RWPE1 (cell line): ENCODE measurements around the gene MSL2.
A peak's percentile ranks its signal among the peaks of the same experiment; 100 is the strongest.

ENCODE experiments used
- CTCF ChIA-PET: fragments of 350-600 bp; sonication (Branson Sonifier 250); formaldehyde crosslinking; extraction: SDS; loops from one replicate; lab custom pipeline; 2021; lab: Yijun Ruan, JAX
- POLR2A ChIA-PET: fragments of 400-600 bp; formaldehyde crosslinking; extraction: SDS; loops from one replicate; lab custom pipeline; 2020; ENCODE audit warnings: antibody characterized with exemption; ENCODE audit not compliant: low non-redundant PET; lab: Yijun Ruan, JAX
- DNase-seq: peaks from one replicate; pipeline ENCODE4 v3.0.0; 2012; ENCODE audit warnings: low spot score
- H3K27ac ChIP-seq: fragments of 450-650 bp; 2 replicates; pipeline ENCODE4 v1.5.1; 2017
- CTCF ChIP-seq: fragments of 450-650 bp; conservative IDR thresholded peaks from 2 replicates; pipeline ENCODE4 v1.5.1; 2017; ENCODE audit warnings: low read depth, mild to moderate bottlenecking

Gene MSL2, protein sequence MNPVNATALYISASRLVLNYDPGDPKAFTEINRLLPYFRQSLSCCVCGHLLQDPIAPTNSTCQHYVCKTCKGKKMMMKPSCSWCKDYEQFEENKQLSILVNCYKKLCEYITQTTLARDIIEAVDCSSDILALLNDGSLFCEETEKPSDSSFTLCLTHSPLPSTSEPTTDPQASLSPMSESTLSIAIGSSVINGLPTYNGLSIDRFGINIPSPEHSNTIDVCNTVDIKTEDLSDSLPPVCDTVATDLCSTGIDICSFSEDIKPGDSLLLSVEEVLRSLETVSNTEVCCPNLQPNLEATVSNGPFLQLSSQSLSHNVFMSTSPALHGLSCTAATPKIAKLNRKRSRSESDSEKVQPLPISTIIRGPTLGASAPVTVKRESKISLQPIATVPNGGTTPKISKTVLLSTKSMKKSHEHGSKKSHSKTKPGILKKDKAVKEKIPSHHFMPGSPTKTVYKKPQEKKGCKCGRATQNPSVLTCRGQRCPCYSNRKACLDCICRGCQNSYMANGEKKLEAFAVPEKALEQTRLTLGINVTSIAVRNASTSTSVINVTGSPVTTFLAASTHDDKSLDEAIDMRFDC

DNA sequence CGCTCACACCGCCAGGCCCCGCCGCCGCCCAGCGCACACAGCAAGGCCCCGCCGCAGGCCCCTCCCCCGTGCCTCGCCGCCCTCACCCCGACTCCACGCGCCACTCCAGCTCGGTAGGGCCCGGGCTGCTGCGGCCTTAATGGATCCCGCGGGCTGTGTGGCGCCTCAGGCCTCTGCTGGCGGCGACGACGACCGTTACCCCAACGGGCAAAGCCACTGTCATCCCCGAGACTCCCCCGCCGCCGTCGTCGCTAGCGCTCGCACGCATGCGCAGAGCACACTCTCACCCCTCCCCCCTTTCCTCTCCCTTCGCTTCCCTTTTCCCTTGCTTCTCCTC is at the start of gene MSL2:
MSL2 (minus strand) TSS at position 272 of the 337 bp plus-strand sequence. CDS start 1,222 bp downstream, outside the sequence.
- ChIA-PET CTCF (interaction anchor here (0.6 kb wide), 3 partner anchors 27 to 910 kb away, joined by 3 to 5 read pairs (median 3); no protein-coding TSS in a partner anchor), POLR2A (interaction anchor here (0.6 to 1.5 kb wide), 4 partner anchors 49 to 556 kb away, joined by 3 to 14 read pairs (median 6); partner anchors contain the start of gene STAG1)
- peak within 1 kb of the TSS; percentile 100 for H3K27ac ChIP-seq
- peak; percentile 61 for DNase-seq
- TF ChIP-seq CTCF = no peak

- CTCF ChIA-PET = no interaction called here
- no peak overlapping the region for H3K27ac ChIP-seq
- POLR2A ChIA-PET = no interaction called here
- TF ChIP-seq CTCF = no peak
- DNase-seq = no peak
These were observed 49.6 kb upstream of the MSL2 start for GRCh38 chr3:136245691-136246090.

- POLR2A ChIA-PET = no interaction called here
- no peak for TF ChIP-seq CTCF
- no peak overlapping the region for H3K27ac ChIP-seq
- DNase-seq = no peak
- CTCF ChIA-PET = interaction anchor here (0.5 kb wide), 1 partner anchor 1278 kb away, joined by 6 read pairs; no protein-coding TSS in a partner anchor
These were observed 43.0 kb upstream of the MSL2 start for GRCh38 chr3:136239094-136239493.

DNA sequence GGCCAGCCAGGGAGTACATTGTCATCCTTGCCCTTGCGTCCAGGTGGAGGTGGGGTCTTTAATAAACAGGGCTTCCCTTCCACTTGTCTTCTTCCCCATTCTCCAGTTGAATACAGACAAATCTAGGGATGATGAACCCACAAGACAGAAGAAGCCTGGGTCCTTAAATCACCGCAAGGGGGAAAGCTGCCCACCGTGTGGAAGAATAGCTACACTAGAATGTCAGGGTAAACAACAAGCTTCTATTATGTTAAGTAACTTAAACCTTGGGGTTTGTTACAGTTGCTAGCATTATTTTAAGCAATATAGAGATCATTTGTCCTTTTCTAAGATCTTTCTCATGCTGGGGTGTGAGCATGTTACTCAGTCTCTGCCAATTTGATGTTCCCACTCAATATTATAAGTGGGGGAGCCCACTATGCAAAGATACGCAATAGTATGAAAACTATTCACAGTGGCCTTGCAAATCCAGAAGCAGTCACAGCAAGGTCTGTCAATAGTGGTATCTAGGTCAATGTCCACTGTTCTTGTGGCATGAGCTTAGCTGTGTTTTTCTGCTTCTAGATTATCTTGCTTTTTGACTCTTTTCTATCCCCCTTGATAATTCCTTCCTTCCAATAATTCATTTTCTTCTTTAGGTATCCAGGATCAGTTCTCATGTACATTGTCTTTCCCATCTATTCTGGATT is 42.0 kb upstream of the MSL2 start:
- no peak overlapping the region for H3K27ac ChIP-seq
- TF ChIP-seq CTCF = no peak
- CTCF ChIA-PET = interaction anchor here (0.5 kb wide), 1 partner anchor 1279 kb away, joined by 6 read pairs; no protein-coding TSS in a partner anchor
- DNase-seq = no peak
- POLR2A ChIA-PET = no interaction called here

GRCh38 chr3:136237103-136237502 is 41.0 kb upstream of the MSL2 start:
- ChIA-PET CTCF (no interaction called here), POLR2A (no interaction called here)
- no peak for DNase-seq
- H3K27ac ChIP-seq = no peak overlapping the region
- TF ChIP-seq CTCF = no peak

DNA sequence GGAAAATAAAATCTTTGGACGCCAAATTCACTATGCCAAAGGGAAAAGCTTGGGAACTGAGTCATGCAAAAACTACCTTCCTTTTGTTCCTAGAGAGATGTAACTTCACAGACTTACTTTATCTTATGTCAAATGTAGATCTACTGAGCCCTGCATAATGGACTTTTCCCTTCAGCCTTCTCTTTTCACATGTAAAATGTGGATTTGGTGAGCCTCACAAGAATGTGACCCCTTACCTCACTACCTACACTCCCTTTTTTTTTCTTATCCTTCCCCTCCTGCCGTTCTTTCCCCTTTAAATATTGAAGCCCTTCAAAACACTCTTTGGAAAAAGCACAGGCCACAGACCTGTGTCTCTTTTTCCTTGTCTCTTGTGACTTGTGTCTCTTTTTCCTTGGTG is 40.0 kb upstream of the MSL2 start:
- CTCF ChIA-PET = no interaction called here
- H3K27ac ChIP-seq = no peak overlapping the region
- DNase-seq = no peak
- TF ChIP-seq CTCF = no peak
- POLR2A ChIA-PET = no interaction called here
